K562 (cell line): ENCODE results near the gene LYRM7. TPM values are rescaled to one million over a fixed set of nuclear protein-coding genes. Genes with fewer than 3 reads are reported as not detected.

Experiments used
- ATAC-seq: fragments of 200-7000 bp; cut with Tn5 transposase; 3 replicates; pipeline ENCODE4 v1.9.1; 2020; ENCODE audit warnings: moderate library complexity
- BruUV-seq: library from RNA; stranded (reverse); fragments of 400-500 nt; replicated peaks from 2 replicates; lab custom pipeline; 2021; lab: Mats Ljungman, UMichigan
- CTCF ChIA-PET: fragments of 300-600 bp; formaldehyde crosslinking; extraction: SDS; loops from one replicate; lab custom pipeline; 2021; ENCODE audit warnings: low intra/inter-chr PET ratio; lab: Yijun Ruan, JAX
- POLR2A ChIA-PET: fragments of 300-600, 350-650 bp; sonication (Branson Sonifier 250); formaldehyde crosslinking; extraction: SDS; loops from one replicate; lab custom pipeline; 2021; ENCODE audit warnings: antibody characterized with exemption, inconsistent platforms; lab: Yijun Ruan, JAX
- DNase-seq, 4 experiments: peaks; one replicate each; pipeline versions ENCODE4 v3.0.0 to v3.0.0-alpha.2; 2011 to 2018; ENCODE audit warnings: low spot score in 3 of 4, mixed read lengths in 3 of 4; ENCODE audit errors: extremely low read depth in 1 of 4
- FAIRE-seq: peaks from 2 replicates; lab custom pipeline; 2011; peaks lifted over from hg19 to GRCh38; lab: Jason Lieb, UNC
- H2AFZ ChIP-seq: 2 replicates; pipeline ENCODE4 v1.6.0; 2011; ENCODE audit warnings: low read depth, low read length, control low read depth, inconsistent platforms
- H3K27ac ChIP-seq: fragments of 200-600 bp; 3 replicates; pipeline ENCODE4 v1.8.0; 2011; ENCODE audit warnings: low read depth, mild to moderate bottlenecking, control low read depth, inconsistent platforms, low read length, moderate library complexity, mixed read lengths; ENCODE audit errors: extremely low read depth
- H3K27me3 ChIP-seq, 2 experiments: fragments of 300-600 bp in 1 of 2; 2 replicates in 1 of 2; 3 replicates in 1 of 2; pipeline versions ENCODE4 v1.6.0 to v1.8.0; 2011; ENCODE audit warnings: inconsistent platforms in 2 of 2, low read length in 2 of 2, mild to moderate bottlenecking in 1 of 2, mixed read lengths in 1 of 2, moderate library complexity in 1 of 2; ENCODE audit not compliant: control insufficient read depth in 2 of 2, insufficient read depth in 2 of 2
- H3K36me3 ChIP-seq: fragments of 300-600 bp; 3 replicates; pipeline ENCODE4 v1.8.0; 2011; ENCODE audit warnings: mild to moderate bottlenecking, low read length, inconsistent platforms; ENCODE audit not compliant: control insufficient read depth, insufficient read depth
- H3K4me1 ChIP-seq, 2 experiments: fragments of 200-600 bp in 1 of 2; replicated peaks in 1 of 2; 2 replicates in 1 of 2; 3 replicates in 1 of 2; pipeline versions ENCODE4 v1.5.1 to v1.8.0; 2011; ENCODE audit warnings: inconsistent platforms in 2 of 2, low read length in 2 of 2, mild to moderate bottlenecking in 1 of 2, mixed read lengths in 1 of 2, moderate library complexity in 1 of 2; ENCODE audit not compliant: control insufficient read depth in 2 of 2, insufficient read depth in 2 of 2
- H3K4me2 ChIP-seq: 2 replicates; pipeline ENCODE4 v1.6.1; 2011; ENCODE audit warnings: low read length, control low read depth, inconsistent platforms, mixed read lengths; ENCODE audit not compliant: insufficient read depth
- H3K4me3 ChIP-seq: fragments of 200-600 bp; sonication (generic), shearing (Covaris generic); 2 replicates; pipeline ENCODE4 v1.5.1; 2016; ENCODE audit warnings: control low read depth, inconsistent platforms
- H3K79me2 ChIP-seq: fragments of 200-600 bp; 3 replicates; pipeline ENCODE4 v1.8.0; 2011; ENCODE audit warnings: low read length, inconsistent platforms; ENCODE audit not compliant: control insufficient read depth, insufficient read depth
- H3K9ac ChIP-seq, 2 experiments: 2 replicates each; pipeline versions ENCODE4 v1.6.0 to v1.6.1; 2011; ENCODE audit warnings: low read depth in 2 of 2, low read length in 2 of 2, control low read depth in 1 of 2, inconsistent platforms in 1 of 2, mild to moderate bottlenecking in 1 of 2, mixed read lengths in 1 of 2; ENCODE audit not compliant: insufficient read depth in 1 of 2
- H3K9me1 ChIP-seq: one replicate; pipeline ENCODE4 v1.6.0; 2011; ENCODE audit warnings: inconsistent platforms, mild to moderate bottlenecking, low read length, moderate library complexity; ENCODE audit not compliant: control insufficient read depth, insufficient read depth
- H3K9me3 ChIP-seq: replicated peaks from 2 replicates; pipeline ENCODE4 v1.5.1; 2011; ENCODE audit warnings: low read depth, low read length, inconsistent platforms; ENCODE audit not compliant: control insufficient read depth, insufficient read depth
- H4K20me1 ChIP-seq: replicated peaks from 2 replicates; pipeline ENCODE4 v1.6.1; 2011; ENCODE audit warnings: low read length, inconsistent platforms, mixed read lengths; ENCODE audit not compliant: control insufficient read depth, insufficient read depth
- HLTF ChIP-seq: fragments of 450-650 bp; IDR thresholded peaks from 2 replicates; pipeline ENCODE4 v1.6.1; 2016
- KLF1 ChIP-seq: fragments of 450-650 bp; IDR thresholded peaks from 2 replicates; pipeline ENCODE4 v1.6.1; 2016; ENCODE audit warnings: missing genetic modification characterization, missing compliant biosample characterization
- NCOR1 ChIP-seq: fragments of 450-650 bp; IDR thresholded peaks from 2 replicates; pipeline ENCODE4 v1.6.1; 2016; ENCODE audit warnings: mild to moderate bottlenecking, moderate library complexity
- NFE2 ChIP-seq: IDR thresholded peaks from 2 replicates; pipeline ENCODE4 v1.6.1; 2014; ENCODE audit warnings: antibody characterized with exemption, low read depth
- RBM17 ChIP-seq: fragments of 200-400 bp; formaldehyde crosslinking; IDR thresholded peaks from 2 replicates; pipeline ENCODE4 v1.6.1; 2017; ENCODE audit warnings: low read depth, mild to moderate bottlenecking, low read length, borderline replicate concordance
- ZFP36 ChIP-seq: fragments of 150-350 bp; IDR thresholded peaks from 2 replicates; pipeline ENCODE4 v1.6.1; 2018; ENCODE audit warnings: low read length, low read depth; ENCODE audit not compliant: partially characterized antibody
- ZSCAN32 ChIP-seq: fragments of 450-650 bp; formaldehyde crosslinking; IDR thresholded peaks from 2 replicates; pipeline ENCODE4 v1.4.0; 2020; ENCODE audit warnings: mild to moderate bottlenecking, moderate library complexity
- WGBS: fragments of 100-300 bp; shearing (Covaris generic); methylation state at CpG from one replicate; pipeline ENCODE4 v1.1.6; 2016; ENCODE audit warnings: low coverage, mixed read lengths; ENCODE audit not compliant: insufficient coverage; ENCODE audit errors: missing lambda C conversion rate; 5-methylcytosine and 5-hydroxymethylcytosine counted together
- in situ Hi-C: fragments of 300-500 bp; cut with MboI; formaldehyde crosslinking; loops from 4 replicates; pipeline ENCODE4 v1.15.0; 2018; ENCODE audit warnings: inconsistent platforms, mixed read lengths
- intact Hi-C: fragments of 100-400 bp; cut with micrococcal nuclease; formaldehyde crosslinking; loops from 2 replicates; pipeline ENCODE4 v1.14.2; 2022
- polyA plus RNA-seq, 8 experiments: library from polyadenylated mRNA; depleted of rRNA in 4 of 8; stranded (reverse) in 5 of 8; unstranded in 3 of 8; fragments of >200 nt; fragmentation: Nextera tagmentation in 2 of 8; fragmentation: Illumina TruSeq in 1 of 8; extraction: Ambion mirVana in 2 of 8; extraction: Trizol in 1 of 8; gene quantifications; 2 replicates each; pipeline versions ENCODE4 v1.2.1 to v1.2.3, GENCODE V29; 2011 to 2014; ENCODE audit warnings: inconsistent platforms in 1 of 8, missing spikeins in 1 of 8
- total RNA-seq, 7 experiments: library from RNA; depleted of rRNA in 6 of 7; stranded (reverse); fragments of >200 nt in 6 of 7; fragmentation: Illumina TruSeq in 2 of 7; extraction: Trizol in 2 of 7; gene quantifications; 2 replicates each; pipeline versions ENCODE4 v1.2.1 to v1.2.3, GENCODE V29; 2011 to 2021; ENCODE audit warnings: low replicate concordance in 1 of 7
- TF ChIP-seq, protein P1 (sequence below): sonication (generic); formaldehyde crosslinking; IDR thresholded peaks from 2 replicates; pipeline ENCODE4 v1.4.0; 2020; ENCODE audit warnings: mild to moderate bottlenecking, missing genetic modification reagents

The LYRM7 gene
- total and polyA plus RNA-seq, 9 of the 15 experiments (the other 6 are each of a cell fraction or from before 2014, with no cell fraction given): 16.2 to 70.1 (median 33.3) TPM

- H3K27ac ChIP-seq: no peak overlapping the region
- WGBS: 9% methylated on average over 3 of the region's 3 CpGs
- H3K9ac ChIP-seq: no peak overlapping the region
Observed at GRCh38 chr5:131214609-131215227, 44.0 kb downstream of the LYRM7 start.

More at GRCh38 chr5:131214609-131215227, 44.0 kb downstream of the LYRM7 start:
- Histone ChIP-seq H2AFZ (no peak overlapping the region), H3K9me1 (no peaks in the 10 kb centered on the region), H3K36me3 (no peaks in the 10 kb centered on the region), H3K4me2 (no peak overlapping the region), H3K4me3 (no peak overlapping the region), H4K20me1 (no peaks in the 10 kb centered on the region), H3K9me3 (no peaks in the 10 kb centered on the region), H3K4me1 (peaks cover 0 to 2% of the 10 kb centered on the region in 2 experiments; a peak in 2 of 5 replicates), H3K79me2 (no peaks in the 10 kb centered on the region), H3K27me3 (no peaks in the 10 kb centered on the region)
- TF ChIP-seq ZFP36: no peak
- no peak for TF ChIP-seq HLTF
- no peak for TF ChIP-seq KLF1 (tag)
- no peak for TF ChIP-seq RBM17
- no peak for TF ChIP-seq ZSCAN32 (CRISPR knock-in tag)
- TF ChIP-seq NCOR1: no peak
- TF ChIP-seq, protein P1, sequence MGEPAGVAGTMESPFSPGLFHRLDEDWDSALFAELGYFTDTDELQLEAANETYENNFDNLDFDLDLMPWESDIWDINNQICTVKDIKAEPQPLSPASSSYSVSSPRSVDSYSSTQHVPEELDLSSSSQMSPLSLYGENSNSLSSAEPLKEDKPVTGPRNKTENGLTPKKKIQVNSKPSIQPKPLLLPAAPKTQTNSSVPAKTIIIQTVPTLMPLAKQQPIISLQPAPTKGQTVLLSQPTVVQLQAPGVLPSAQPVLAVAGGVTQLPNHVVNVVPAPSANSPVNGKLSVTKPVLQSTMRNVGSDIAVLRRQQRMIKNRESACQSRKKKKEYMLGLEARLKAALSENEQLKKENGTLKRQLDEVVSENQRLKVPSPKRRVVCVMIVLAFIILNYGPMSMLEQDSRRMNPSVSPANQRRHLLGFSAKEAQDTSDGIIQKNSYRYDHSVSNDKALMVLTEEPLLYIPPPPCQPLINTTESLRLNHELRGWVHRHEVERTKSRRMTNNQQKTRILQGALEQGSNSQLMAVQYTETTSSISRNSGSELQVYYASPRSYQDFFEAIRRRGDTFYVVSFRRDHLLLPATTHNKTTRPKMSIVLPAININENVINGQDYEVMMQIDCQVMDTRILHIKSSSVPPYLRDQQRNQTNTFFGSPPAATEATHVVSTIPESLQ (CRISPR knock-in tag): no peak
- TF ChIP-seq NFE2: no peak
- ATAC-seq (no peak), DNase-seq (no peak), FAIRE-seq (no peak)
- BruUV-seq: no TSS peak
- ChIA-PET POLR2A (interaction anchor here (0.6 to 1.3 kb wide), 3 partner anchors 12 to 14 kb away, joined by 3 to 5 read pairs (median 4); no protein-coding TSS in a partner anchor), CTCF (no interaction called here)
- in situ Hi-C loops (no loop called here), intact Hi-C loops (no loop called here)
